HEK293 (cell line): ENCODE measurements around the gene ZNF629.
A peak's percentile ranks its signal among the peaks of the same experiment; 100 is the strongest.

Source experiments
- GLI2 ChIP-seq: fragments of 450-650 bp; formaldehyde crosslinking; IDR thresholded peaks from 2 replicates; pipeline ENCODE4; 2017; ENCODE audit warnings: missing biosample characterization, missing genetic modification characterization, low read depth, borderline replicate concordance
- IKZF3 ChIP-seq: fragments of 450-650 bp; IDR thresholded peaks from 2 replicates; pipeline ENCODE4 v1.5.0; 2018; ENCODE audit warnings: missing biosample characterization, mild to moderate bottlenecking, missing genetic modification characterization, moderate library complexity
- KLF16 ChIP-seq: fragments of 450-650 bp; formaldehyde crosslinking; IDR thresholded peaks from 2 replicates; pipeline ENCODE4 v1.5.1; 2017; ENCODE audit warnings: missing biosample characterization, missing genetic modification characterization
- PRDM1 ChIP-seq: fragments of 450-650 bp; formaldehyde crosslinking; IDR thresholded peaks from 2 replicates; pipeline ENCODE4; 2016; ENCODE audit warnings: missing biosample characterization, missing genetic modification characterization
- TCF7L2 ChIP-seq: IDR thresholded peaks from 2 replicates; pipeline ENCODE4 v1.6.1; 2011; ENCODE audit warnings: low read depth, mild to moderate bottlenecking, inconsistent platforms, low read length, moderate library complexity, borderline replicate concordance
- TRIM28 ChIP-seq: IDR thresholded peaks from 2 replicates; pipeline ENCODE4 v1.6.1; 2011; ENCODE audit warnings: low read length, control low read depth, borderline replicate concordance
- YY1 ChIP-seq: fragments of 450-650 bp; formaldehyde crosslinking; IDR thresholded peaks from 2 replicates; pipeline ENCODE4 v1.5.1; 2018; ENCODE audit warnings: missing biosample characterization, missing genetic modification characterization
- ZBTB26 ChIP-seq: fragments of 450-650 bp; formaldehyde crosslinking; optimal IDR thresholded peaks from 2 replicates; pipeline ENCODE3; 2016; ENCODE audit warnings: missing biosample characterization, mild to moderate bottlenecking, missing genetic modification characterization
- ZBTB48 ChIP-seq: fragments of 450-650 bp; formaldehyde crosslinking; IDR thresholded peaks from 2 replicates; pipeline ENCODE4 v1.5.1; 2016; ENCODE audit warnings: missing biosample characterization, missing genetic modification characterization
- ZBTB49 ChIP-seq: fragments of 450-650 bp; formaldehyde crosslinking; IDR thresholded peaks from 2 replicates; pipeline ENCODE4 v1.5.1; 2016; ENCODE audit warnings: missing biosample characterization, missing genetic modification characterization, low read depth
- ZBTB8A ChIP-seq: fragments of 450-650 bp; formaldehyde crosslinking; IDR thresholded peaks from 2 replicates; pipeline ENCODE4 v1.5.1; 2016; ENCODE audit warnings: missing biosample characterization, missing genetic modification characterization
- ZNF114 ChIP-seq: fragments of 450-650 bp; formaldehyde crosslinking; IDR thresholded peaks from 2 replicates; pipeline ENCODE4 v1.5.0; 2017; ENCODE audit warnings: missing biosample characterization, missing genetic modification characterization
- ZNF132 ChIP-seq: fragments of 450-650 bp; formaldehyde crosslinking; IDR thresholded peaks from 2 replicates; pipeline ENCODE4 v1.5.1; 2017; ENCODE audit warnings: missing biosample characterization, missing genetic modification characterization, borderline replicate concordance
- ZNF169 ChIP-seq: fragments of 450-650 bp; formaldehyde crosslinking; IDR thresholded peaks from 2 replicates; pipeline ENCODE4 v1.5.1; 2016; ENCODE audit warnings: missing biosample characterization, missing genetic modification characterization
- ZNF2 ChIP-seq: fragments of 450-650 bp; formaldehyde crosslinking; IDR thresholded peaks from 2 replicates; pipeline ENCODE4 v1.5.1; 2016; ENCODE audit warnings: missing biosample characterization, missing genetic modification characterization
- ZNF311 ChIP-seq: fragments of 450-650 bp; formaldehyde crosslinking; IDR thresholded peaks from 2 replicates; pipeline ENCODE4 v1.5.1; 2017; ENCODE audit warnings: missing biosample characterization, missing genetic modification characterization, borderline replicate concordance
- ZNF324 ChIP-seq: fragments of 450-650 bp; formaldehyde crosslinking; IDR thresholded peaks from 2 replicates; pipeline ENCODE4 v1.5.1; 2016; ENCODE audit warnings: missing biosample characterization, missing genetic modification characterization
- ZNF335 ChIP-seq: fragments of 450-650 bp; formaldehyde crosslinking; conservative IDR thresholded peaks from 2 replicates; pipeline ENCODE4 v1.5.1; 2016; ENCODE audit warnings: missing biosample characterization, missing genetic modification characterization
- ZNF354C ChIP-seq: fragments of 450-650 bp; formaldehyde crosslinking; IDR thresholded peaks from 2 replicates; pipeline ENCODE4 v1.5.1; 2016; ENCODE audit warnings: missing biosample characterization, missing genetic modification characterization, low read depth, borderline replicate concordance
- ZNF510 ChIP-seq: fragments of 450-650 bp; formaldehyde crosslinking; IDR thresholded peaks from 2 replicates; pipeline ENCODE4 v1.5.1; 2018; ENCODE audit warnings: mild to moderate bottlenecking, missing genetic modification characterization, missing biosample characterization; ENCODE audit not compliant: insufficient replicate concordance
- ZNF518A ChIP-seq: fragments of 450-650 bp; formaldehyde crosslinking; conservative IDR thresholded peaks from 2 replicates; pipeline ENCODE4 v1.5.1; 2016; ENCODE audit warnings: low read depth, missing biosample characterization, missing genetic modification characterization
- ZNF580 ChIP-seq: fragments of 450-650 bp; formaldehyde crosslinking; IDR thresholded peaks from 2 replicates; pipeline ENCODE4 v1.5.1; 2016; ENCODE audit warnings: missing biosample characterization, missing genetic modification characterization
- ZNF623 ChIP-seq: fragments of 450-650 bp; formaldehyde crosslinking; IDR thresholded peaks from 2 replicates; pipeline ENCODE4 v1.5.1; 2016; ENCODE audit warnings: missing biosample characterization, missing genetic modification characterization
- ZNF747 ChIP-seq: fragments of 450-650 bp; formaldehyde crosslinking; IDR thresholded peaks from 2 replicates; pipeline ENCODE4 v1.5.1; 2016; ENCODE audit warnings: missing biosample characterization, missing genetic modification characterization
- ZNF768 ChIP-seq: fragments of 450-650 bp; formaldehyde crosslinking; IDR thresholded peaks from 2 replicates; pipeline ENCODE4 v1.5.1; 2018; ENCODE audit warnings: missing biosample characterization, mild to moderate bottlenecking, missing genetic modification characterization
- ZNF785 ChIP-seq: fragments of 450-650 bp; formaldehyde crosslinking; IDR thresholded peaks from 2 replicates; pipeline ENCODE4 v1.5.1; 2016; ENCODE audit warnings: missing biosample characterization, missing genetic modification characterization
- ZNF792 ChIP-seq: fragments of 450-650 bp; formaldehyde crosslinking; IDR thresholded peaks from 2 replicates; pipeline ENCODE4 v1.5.1; 2016; ENCODE audit warnings: missing biosample characterization, missing genetic modification characterization
- ZSCAN23 ChIP-seq: fragments of 450-650 bp; formaldehyde crosslinking; IDR thresholded peaks from 2 replicates; pipeline ENCODE4 v1.5.1; 2016; ENCODE audit warnings: missing biosample characterization, missing genetic modification characterization
- ZSCAN5A ChIP-seq: fragments of 450-650 bp; formaldehyde crosslinking; IDR thresholded peaks from 2 replicates; pipeline ENCODE4 v1.5.1; 2016; ENCODE audit warnings: missing biosample characterization, missing genetic modification characterization
- ZXDB ChIP-seq: fragments of 450-650 bp; formaldehyde crosslinking; IDR thresholded peaks from 2 replicates; pipeline ENCODE4 v1.5.1; 2016; ENCODE audit warnings: missing biosample characterization, missing genetic modification characterization

The ZNF629 gene

GRCh38 chr16:30775392-30776188 lies 11.4 kb downstream of the ZNF629 start (continued):
- TF ChIP-seq ZBTB26 (tag by site-specific recombination) (peak; percentile 98), YY1 (tag by site-specific recombination) (peak; percentile 90), ZNF335 (peak; percentile 100), ZNF169 (tag by site-specific recombination) (0 out of 2 replicates have a peak, but pooled peaks have one; percentile 65), IKZF3 (peak; percentile 53), PRDM1 (peak; percentile 87), ZSCAN5A (tag by site-specific recombination) (peak; percentile 92), ZXDB (tag by site-specific recombination) (peak; percentile 91), ZNF324 (tag by site-specific recombination) (peak; percentile 70), ZBTB8A (tag by site-specific recombination) (peak; percentile 83), ZNF623 (tag by site-specific recombination) (peak; percentile 49; the same call in 1 of the 2 replicates), ZNF311 (tag by site-specific recombination) (no peak), ZNF132 (no peak), ZNF2 (tag by site-specific recombination) (peak; percentile 96), ZNF768 (no peak), ZBTB48 (tag by site-specific recombination) (no peak; the same call in 1 of the 2 replicates), ZNF580 (tag by site-specific recombination) (0 out of 2 replicates have a peak, but pooled peaks have one; percentile 22), ZNF792 (tag by site-specific recombination) (peak; percentile 84; the same call in 1 of the 2 replicates), KLF16 (peak; percentile 28), ZNF510 (tag by site-specific recombination) (no peak), ZNF747 (no peak), ZNF785 (tag by site-specific recombination) (0 out of 2 replicates have a peak, but pooled peaks have one; percentile 11), GLI2 (tag by site-specific recombination) (no peak), TCF7L2 (no peak), ZNF114 (no peak), TRIM28 (peak; percentile 67; the same call in 1 of the 2 replicates), ZSCAN23 (tag by site-specific recombination) (no peak), ZBTB49 (tag by site-specific recombination) (no peak), ZNF354C (tag by site-specific recombination) (no peak), ZNF518A (tag by site-specific recombination) (0 out of 2 replicates have a peak, but pooled peaks have one; percentile 28)
